Measurements from ENCODE around the gene CACNA1I. TPM values are rescaled to one million over a fixed set of nuclear protein-coding genes. Genes with fewer than 3 reads are reported as not detected.

CACNA1I gene
- total and polyA plus RNA-seq, 2 donors (not counting 1 experiment from before 2014, with no cell fraction given) = under 0.01 to 0.01 TPM

GRCh38 chr22:39678862-39679490 is 108.4 kb downstream of the CACNA1I start:
- no peak overlapping the region for H3K27ac ChIP-seq (ENCODE audit: insufficient read depth, low read length)
- no peak overlapping the region for H2AFZ ChIP-seq (ENCODE audit: low read length)
- H3K9me3 ChIP-seq (ENCODE audit: control insufficient read depth, insufficient read depth, low read depth, low read length) = no peaks in the 10 kb centered on the region
- no peaks in the 10 kb centered on the region for H3K36me3 ChIP-seq (ENCODE audit: control insufficient read depth, insufficient read depth, low read length)
- H3K4me1 ChIP-seq (ENCODE audit: control insufficient read depth, extremely low read depth, insufficient read depth, low read length) = no peaks in the 10 kb centered on the region
- no peaks in the 10 kb centered on the region for H3K27me3 ChIP-seq (ENCODE audit: control insufficient read depth, insufficient read depth, low read length)
- H3K9ac ChIP-seq (ENCODE audit: insufficient read depth, low read length) = no peak overlapping the region
- no peaks in the 10 kb centered on the region for H3K79me2 ChIP-seq (ENCODE audit: control insufficient read depth, insufficient read depth, low read length)
- no peaks in the 10 kb centered on the region for H4K20me1 ChIP-seq (ENCODE audit: control insufficient read depth, extremely low read depth, insufficient read depth, low read length)
- DNase-seq (ENCODE audit: low read depth in 2 of 2) = no peak
- no peak overlapping the region for H3K4me3 ChIP-seq (replicated peaks in 1 of 4; ENCODE audit: control extremely low read depth in 1 of 4, insufficient read depth in 1 of 4, low read depth in 3 of 4, low read length in 4 of 4)
- TF ChIP-seq EZH2 (IDR thresholded peaks at IDR 0.05; ENCODE audit: low read length, missing control alignments) = no peak
- no peak for TF ChIP-seq CTCF (conservative IDR thresholded peaks at IDR 0.05 in 1 of 2, IDR thresholded peaks at IDR 0.05 in 1 of 2; ENCODE audit: low read depth in 1 of 2, low read length in 2 of 2)
- no peak overlapping the region for H3K4me2 ChIP-seq (ENCODE audit: extremely low read depth, insufficient read depth, low read length)

GRCh38 chr22:39679652-39680051 is 109.1 kb downstream of the CACNA1I start:
- H4K20me1 ChIP-seq (ENCODE audit: control insufficient read depth, extremely low read depth, insufficient read depth, low read length) = no peaks in the 10 kb centered on the region
- TF ChIP-seq EZH2 (IDR thresholded peaks at IDR 0.05; ENCODE audit: low read length, missing control alignments) = no peak
- TF ChIP-seq CTCF (conservative IDR thresholded peaks at IDR 0.05 in 1 of 2, IDR thresholded peaks at IDR 0.05 in 1 of 2; ENCODE audit: low read depth in 1 of 2, low read length in 2 of 2) = no peak
- DNase-seq (ENCODE audit: low read depth in 2 of 2) = no peak

DNA sequence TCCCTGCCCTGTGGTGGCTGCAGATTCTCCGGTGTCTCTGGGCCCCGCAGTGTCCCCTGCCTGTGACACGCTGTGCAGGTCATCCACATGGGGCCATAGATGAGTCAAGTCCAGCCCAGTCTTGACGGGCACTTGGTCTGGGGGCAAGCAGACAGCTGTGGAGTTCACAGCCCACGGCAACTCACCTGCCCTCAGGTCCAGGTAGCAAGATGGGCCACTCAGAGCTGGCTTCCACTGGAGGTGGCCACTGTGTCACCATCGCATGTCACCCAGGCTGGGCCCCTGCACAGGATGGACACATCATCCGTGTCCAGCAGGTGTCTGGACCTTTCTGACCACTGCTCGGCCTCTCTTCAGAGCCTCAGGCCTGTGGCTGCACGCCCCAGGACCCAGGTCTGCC is 109.9 kb downstream of the CACNA1I start:
- Histone ChIP-seq H3K4me3 (replicated peaks in 1 of 4; ENCODE audit: control extremely low read depth in 1 of 4, insufficient read depth in 1 of 4, low read depth in 3 of 4, low read length in 4 of 4) (no peak overlapping the region), H3K4me2 (ENCODE audit: extremely low read depth, insufficient read depth, low read length) (no peak overlapping the region), H3K4me1 (ENCODE audit: control insufficient read depth, extremely low read depth, insufficient read depth, low read length) (no peaks in the 10 kb centered on the region), H3K27me3 (ENCODE audit: control insufficient read depth, insufficient read depth, low read length) (no peaks in the 10 kb centered on the region), H4K20me1 (ENCODE audit: control insufficient read depth, extremely low read depth, insufficient read depth, low read length) (no peaks in the 10 kb centered on the region), H3K36me3 (ENCODE audit: control insufficient read depth, insufficient read depth, low read length) (no peaks in the 10 kb centered on the region), H3K9ac (ENCODE audit: insufficient read depth, low read length) (no peak overlapping the region), H3K9me3 (ENCODE audit: control insufficient read depth, insufficient read depth, low read depth, low read length) (no peaks in the 10 kb centered on the region), H2AFZ (ENCODE audit: low read length) (no peak overlapping the region), H3K79me2 (ENCODE audit: control insufficient read depth, insufficient read depth, low read length) (no peaks in the 10 kb centered on the region), H3K27ac (ENCODE audit: insufficient read depth, low read length) (no peak overlapping the region)
- TF ChIP-seq EZH2 (IDR thresholded peaks at IDR 0.05; ENCODE audit: low read length, missing control alignments) = no peak
- no peak for TF ChIP-seq CTCF (conservative IDR thresholded peaks at IDR 0.05 in 1 of 2, IDR thresholded peaks at IDR 0.05 in 1 of 2; ENCODE audit: low read depth in 1 of 2, low read length in 2 of 2)
- DNase-seq (ENCODE audit: low read depth in 2 of 2) = no peak

More at GRCh38 chr22:39679652-39680051, 109.1 kb downstream of the CACNA1I start:
- H3K27ac ChIP-seq (ENCODE audit: insufficient read depth, low read length) = no peak overlapping the region
- no peaks in the 10 kb centered on the region for H3K36me3 ChIP-seq (ENCODE audit: control insufficient read depth, insufficient read depth, low read length)
- H3K4me3 ChIP-seq (replicated peaks in 1 of 4; ENCODE audit: control extremely low read depth in 1 of 4, insufficient read depth in 1 of 4, low read depth in 3 of 4, low read length in 4 of 4) = no peak overlapping the region
- H3K9me3 ChIP-seq (ENCODE audit: control insufficient read depth, insufficient read depth, low read depth, low read length) = no peaks in the 10 kb centered on the region
- H3K27me3 ChIP-seq (ENCODE audit: control insufficient read depth, insufficient read depth, low read length) = no peaks in the 10 kb centered on the region
- no peaks in the 10 kb centered on the region for H3K79me2 ChIP-seq (ENCODE audit: control insufficient read depth, insufficient read depth, low read length)
- no peaks in the 10 kb centered on the region for H3K4me1 ChIP-seq (ENCODE audit: control insufficient read depth, extremely low read depth, insufficient read depth, low read length)
- no peak overlapping the region for H2AFZ ChIP-seq (ENCODE audit: low read length)
- H3K4me2 ChIP-seq (ENCODE audit: extremely low read depth, insufficient read depth, low read length) = no peak overlapping the region
- no peak overlapping the region for H3K9ac ChIP-seq (ENCODE audit: insufficient read depth, low read length)
